ENCODE data around the gene RPA3.
A peak's percentile ranks its signal among the peaks of the same experiment; 100 is the strongest.

RPA3 gene

DNA sequence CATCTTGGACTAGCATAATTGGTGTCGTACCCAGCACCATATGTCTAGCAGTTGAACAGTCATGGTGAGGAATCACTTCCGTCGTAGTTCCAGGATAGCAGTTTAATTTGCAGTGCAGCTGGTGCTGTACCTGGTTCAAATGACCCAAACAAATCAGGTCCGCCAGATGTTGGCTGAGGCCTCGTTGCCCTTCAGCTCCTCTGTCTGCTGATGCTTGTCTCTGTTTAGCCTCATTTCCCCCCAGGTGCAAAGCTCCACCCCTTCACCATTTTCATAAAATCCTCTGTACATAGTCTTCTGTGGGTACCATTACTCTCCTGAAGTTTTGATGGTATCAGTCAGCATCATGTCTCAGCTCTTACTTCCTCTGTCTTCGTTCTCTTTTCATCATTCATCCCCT, 42.7 kb downstream of the RPA3 start (continued):
- TF ChIP-seq, protein P1, sequence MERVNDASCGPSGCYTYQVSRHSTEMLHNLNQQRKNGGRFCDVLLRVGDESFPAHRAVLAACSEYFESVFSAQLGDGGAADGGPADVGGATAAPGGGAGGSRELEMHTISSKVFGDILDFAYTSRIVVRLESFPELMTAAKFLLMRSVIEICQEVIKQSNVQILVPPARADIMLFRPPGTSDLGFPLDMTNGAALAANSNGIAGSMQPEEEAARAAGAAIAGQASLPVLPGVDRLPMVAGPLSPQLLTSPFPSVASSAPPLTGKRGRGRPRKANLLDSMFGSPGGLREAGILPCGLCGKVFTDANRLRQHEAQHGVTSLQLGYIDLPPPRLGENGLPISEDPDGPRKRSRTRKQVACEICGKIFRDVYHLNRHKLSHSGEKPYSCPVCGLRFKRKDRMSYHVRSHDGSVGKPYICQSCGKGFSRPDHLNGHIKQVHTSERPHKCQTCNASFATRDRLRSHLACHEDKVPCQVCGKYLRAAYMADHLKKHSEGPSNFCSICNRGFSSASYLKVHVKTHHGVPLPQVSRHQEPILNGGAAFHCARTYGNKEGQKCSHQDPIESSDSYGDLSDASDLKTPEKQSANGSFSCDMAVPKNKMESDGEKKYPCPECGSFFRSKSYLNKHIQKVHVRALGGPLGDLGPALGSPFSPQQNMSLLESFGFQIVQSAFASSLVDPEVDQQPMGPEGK (tag by site-specific recombination; IDR thresholded peaks at IDR 0.05), result no peak
- TF ChIP-seq ZNF175 (tag by site-specific recombination; IDR thresholded peaks at IDR 0.05), result no peak
- TF ChIP-seq ZSCAN16 (tag by site-specific recombination; IDR thresholded peaks at IDR 0.05), result no peak
- no peak for TF ChIP-seq ZNF621 (tag by site-specific recombination; IDR thresholded peaks at IDR 0.05)
- TF ChIP-seq SP2 (tag by site-specific recombination; IDR thresholded peaks at IDR 0.05), result no peak
- TF ChIP-seq ZNF292 (tag by site-specific recombination; IDR thresholded peaks at IDR 0.05; ENCODE audit: borderline replicate concordance, low read depth), result no peak
- TF ChIP-seq ZFP37 (tag by site-specific recombination; IDR thresholded peaks at IDR 0.05), result no peak
- TF ChIP-seq RBAK (tag by site-specific recombination; IDR thresholded peaks at IDR 0.05), result no peak
- TF ChIP-seq, protein P2, sequence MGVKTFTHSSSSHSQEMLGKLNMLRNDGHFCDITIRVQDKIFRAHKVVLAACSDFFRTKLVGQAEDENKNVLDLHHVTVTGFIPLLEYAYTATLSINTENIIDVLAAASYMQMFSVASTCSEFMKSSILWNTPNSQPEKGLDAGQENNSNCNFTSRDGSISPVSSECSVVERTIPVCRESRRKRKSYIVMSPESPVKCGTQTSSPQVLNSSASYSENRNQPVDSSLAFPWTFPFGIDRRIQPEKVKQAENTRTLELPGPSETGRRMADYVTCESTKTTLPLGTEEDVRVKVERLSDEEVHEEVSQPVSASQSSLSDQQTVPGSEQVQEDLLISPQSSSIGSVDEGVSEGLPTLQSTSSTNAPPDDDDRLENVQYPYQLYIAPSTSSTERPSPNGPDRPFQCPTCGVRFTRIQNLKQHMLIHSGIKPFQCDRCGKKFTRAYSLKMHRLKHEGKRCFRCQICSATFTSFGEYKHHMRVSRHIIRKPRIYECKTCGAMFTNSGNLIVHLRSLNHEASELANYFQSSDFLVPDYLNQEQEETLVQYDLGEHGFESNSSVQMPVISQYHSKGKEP (tag by site-specific recombination; IDR thresholded peaks at IDR 0.05), result no peak
- TF ChIP-seq, protein P3, sequence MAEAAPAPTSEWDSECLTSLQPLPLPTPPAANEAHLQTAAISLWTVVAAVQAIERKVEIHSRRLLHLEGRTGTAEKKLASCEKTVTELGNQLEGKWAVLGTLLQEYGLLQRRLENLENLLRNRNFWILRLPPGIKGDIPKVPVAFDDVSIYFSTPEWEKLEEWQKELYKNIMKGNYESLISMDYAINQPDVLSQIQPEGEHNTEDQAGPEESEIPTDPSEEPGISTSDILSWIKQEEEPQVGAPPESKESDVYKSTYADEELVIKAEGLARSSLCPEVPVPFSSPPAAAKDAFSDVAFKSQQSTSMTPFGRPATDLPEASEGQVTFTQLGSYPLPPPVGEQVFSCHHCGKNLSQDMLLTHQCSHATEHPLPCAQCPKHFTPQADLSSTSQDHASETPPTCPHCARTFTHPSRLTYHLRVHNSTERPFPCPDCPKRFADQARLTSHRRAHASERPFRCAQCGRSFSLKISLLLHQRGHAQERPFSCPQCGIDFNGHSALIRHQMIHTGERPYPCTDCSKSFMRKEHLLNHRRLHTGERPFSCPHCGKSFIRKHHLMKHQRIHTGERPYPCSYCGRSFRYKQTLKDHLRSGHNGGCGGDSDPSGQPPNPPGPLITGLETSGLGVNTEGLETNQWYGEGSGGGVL (tag by site-specific recombination; IDR thresholded peaks at IDR 0.05), result no peak
- no peak for TF ChIP-seq KLF7 (tag by site-specific recombination; IDR thresholded peaks at IDR 0.05; ENCODE audit: borderline replicate concordance)
- no peak for TF ChIP-seq ZNF324 (tag by site-specific recombination; IDR thresholded peaks at IDR 0.05)

DNA sequence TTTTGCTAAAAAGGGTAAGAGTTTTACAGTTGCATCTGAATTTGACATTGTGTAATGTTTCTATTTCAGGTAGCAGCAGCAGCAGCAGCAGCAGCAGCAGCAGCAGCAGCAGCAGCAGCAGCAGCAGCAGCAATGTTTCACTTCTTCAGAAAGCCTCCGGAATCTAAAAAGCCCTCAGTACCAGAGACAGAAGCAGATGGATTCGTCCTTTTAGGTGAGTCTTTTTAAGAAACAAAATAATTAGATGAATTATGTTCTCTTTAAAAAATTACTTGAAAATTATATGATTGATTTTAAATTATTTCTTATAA, 45.2 kb downstream of the RPA3 start:
- ChIA-PET POLR2A (no interaction called here), CTCF (interaction anchor here (0.7 kb wide), 2 partner anchors 65 to 119 kb away, joined by 3 to 4 read pairs; no protein-coding TSS in a partner anchor)
- H3K36me3 ChIP-seq (ENCODE audit: control insufficient read depth in 2 of 2, insufficient read depth in 1 of 2, low read length in 2 of 2), result peaks cover 0 to 9% of the 10 kb centered on the region in 2 experiments; a peak in 1 of 3 replicates
- no peaks in the 10 kb centered on the region for H3K9me3 ChIP-seq (ENCODE audit: control insufficient read depth, insufficient read depth, low read depth, low read length)
- H3K4me3 ChIP-seq (ENCODE audit: low read depth, low read length), result no peak overlapping the region
- TF ChIP-seq, protein P2 (tag by site-specific recombination; IDR thresholded peaks at IDR 0.05), result peak; percentile 43; the same call in 1 of the 2 replicates
- no peak for TF ChIP-seq ZNF350 (tag by site-specific recombination; IDR thresholded peaks at IDR 0.05)
- H3K27ac ChIP-seq (ENCODE audit: extremely low read depth, low read depth, low read length), result no peak overlapping the region
- H3K4me1 ChIP-seq (ENCODE audit: control insufficient read depth, insufficient read depth, low read length), result no peaks in the 10 kb centered on the region

DNA sequence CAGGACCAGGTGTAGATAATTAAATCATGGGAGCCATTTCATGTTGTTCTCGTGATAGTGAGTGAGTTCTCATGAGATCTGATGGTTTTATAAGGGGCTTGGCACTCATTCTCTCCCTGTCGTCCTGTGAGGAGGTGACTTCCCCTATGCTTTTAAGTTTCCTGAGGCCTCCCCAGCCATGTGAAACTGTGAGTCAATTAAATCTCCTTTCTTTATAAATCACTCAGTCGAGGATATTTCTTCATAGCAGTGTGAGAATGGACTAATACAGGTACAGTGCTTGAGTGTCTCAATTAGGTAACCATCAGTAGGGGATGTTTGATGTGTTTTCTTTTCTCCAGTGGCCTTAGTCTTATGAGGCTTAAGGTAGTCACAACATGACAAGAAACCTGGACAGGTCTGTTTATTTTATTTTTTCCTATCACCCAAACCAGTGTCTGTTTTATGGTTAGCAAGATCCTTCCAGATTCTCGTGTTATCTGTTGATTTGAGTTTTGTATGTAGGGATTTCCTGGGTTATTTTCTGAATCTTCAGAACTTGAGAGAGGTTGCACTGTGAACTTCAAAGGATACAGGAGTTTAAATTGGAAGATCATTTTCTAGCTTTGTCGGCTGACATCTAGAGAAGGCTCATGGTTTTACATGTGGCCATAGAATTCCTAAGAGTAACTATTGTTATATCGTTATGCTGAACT, 45.7 kb downstream of the RPA3 start:
- Histone ChIP-seq H3K36me3 (ENCODE audit: control insufficient read depth in 2 of 2, insufficient read depth in 1 of 2, low read length in 2 of 2) (peaks cover 0 to 9% of the 10 kb centered on the region in 2 experiments; a peak in 1 of 3 replicates), H3K9me3 (ENCODE audit: control insufficient read depth, insufficient read depth, low read depth, low read length) (no peaks in the 10 kb centered on the region), H3K4me3 (ENCODE audit: low read depth, low read length) (no peak overlapping the region), H3K4me1 (ENCODE audit: control insufficient read depth, insufficient read depth, low read length) (no peaks in the 10 kb centered on the region), H3K27ac (ENCODE audit: extremely low read depth, low read depth, low read length) (no peak overlapping the region)
- CTCF ChIA-PET, result interaction anchor here (0.7 kb wide), 2 partner anchors 64 to 118 kb away, joined by 3 to 4 read pairs; no protein-coding TSS in a partner anchor
- POLR2A ChIA-PET, result no interaction called here
- TF ChIP-seq, protein P4, sequence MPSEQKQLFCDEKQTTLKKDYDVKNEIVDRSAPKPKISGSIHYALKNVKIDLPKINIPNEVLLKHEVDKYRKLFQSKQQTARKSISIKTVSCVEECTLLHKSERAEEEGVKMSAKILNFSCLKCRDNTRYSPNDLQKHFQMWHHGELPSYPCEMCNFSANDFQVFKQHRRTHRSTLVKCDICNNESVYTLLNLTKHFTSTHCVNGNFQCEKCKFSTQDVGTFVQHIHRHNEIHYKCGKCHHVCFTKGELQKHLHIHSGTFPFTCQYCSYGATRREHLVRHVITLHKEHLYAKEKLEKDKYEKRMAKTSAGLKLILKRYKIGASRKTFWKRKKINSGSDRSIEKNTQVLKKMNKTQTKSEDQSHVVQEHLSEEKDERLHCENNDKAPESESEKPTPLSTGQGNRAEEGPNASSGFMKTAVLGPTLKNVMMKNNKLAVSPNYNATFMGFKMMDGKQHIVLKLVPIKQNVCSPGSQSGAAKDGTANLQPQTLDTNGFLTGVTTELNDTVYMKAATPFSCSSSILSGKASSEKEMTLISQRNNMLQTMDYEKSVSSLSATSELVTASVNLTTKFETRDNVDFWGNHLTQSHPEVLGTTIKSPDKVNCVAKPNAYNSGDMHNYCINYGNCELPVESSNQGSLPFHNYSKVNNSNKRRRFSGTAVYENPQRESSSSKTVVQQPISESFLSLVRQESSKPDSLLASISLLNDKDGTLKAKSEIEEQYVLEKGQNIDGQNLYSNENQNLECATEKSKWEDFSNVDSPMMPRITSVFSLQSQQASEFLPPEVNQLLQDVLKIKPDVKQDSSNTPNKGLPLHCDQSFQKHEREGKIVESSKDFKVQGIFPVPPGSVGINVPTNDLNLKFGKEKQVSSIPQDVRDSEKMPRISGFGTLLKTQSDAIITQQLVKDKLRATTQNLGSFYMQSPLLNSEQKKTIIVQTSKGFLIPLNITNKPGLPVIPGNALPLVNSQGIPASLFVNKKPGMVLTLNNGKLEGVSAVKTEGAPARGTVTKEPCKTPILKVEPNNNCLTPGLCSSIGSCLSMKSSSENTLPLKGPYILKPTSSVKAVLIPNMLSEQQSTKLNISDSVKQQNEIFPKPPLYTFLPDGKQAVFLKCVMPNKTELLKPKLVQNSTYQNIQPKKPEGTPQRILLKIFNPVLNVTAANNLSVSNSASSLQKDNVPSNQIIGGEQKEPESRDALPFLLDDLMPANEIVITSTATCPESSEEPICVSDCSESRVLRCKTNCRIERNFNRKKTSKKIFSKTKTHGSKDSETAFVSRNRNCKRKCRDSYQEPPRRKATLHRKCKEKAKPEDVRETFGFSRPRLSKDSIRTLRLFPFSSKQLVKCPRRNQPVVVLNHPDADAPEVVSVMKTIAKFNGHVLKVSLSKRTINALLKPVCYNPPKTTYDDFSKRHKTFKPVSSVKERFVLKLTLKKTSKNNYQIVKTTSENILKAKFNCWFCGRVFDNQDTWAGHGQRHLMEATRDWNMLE (tag by site-specific recombination; conservative IDR thresholded peaks at IDR 0.05; ENCODE audit: low read depth), result no peak
- no peak for TF ChIP-seq KLF8 (tag by site-specific recombination; IDR thresholded peaks at IDR 0.05)
- TF ChIP-seq ZNF433 (tag by site-specific recombination; IDR thresholded peaks at IDR 0.05; ENCODE audit: low read depth), result no peak
- no peak for TF ChIP-seq ZNF366 (tag by site-specific recombination; conservative IDR thresholded peaks at IDR 0.05)
- TF ChIP-seq ZNF146 (tag by site-specific recombination; IDR thresholded peaks at IDR 0.05), result no peak
- TF ChIP-seq ZNF623 (tag by site-specific recombination; IDR thresholded peaks at IDR 0.05), result no peak
- no peak for TF ChIP-seq KLF9 (tag by site-specific recombination; IDR thresholded peaks at IDR 0.05; ENCODE audit: low read depth)
- no peak for TF ChIP-seq ZNF10 (tag by site-specific recombination; IDR thresholded peaks at IDR 0.05)

All from HEK293 (cell line).